Aortic smooth muscle cell (primary cell): ENCODE results near the gene ARL3. TPM values are rescaled to one million over a fixed set of nuclear protein-coding genes. Genes with fewer than 3 reads are reported as not detected.

Source experiments
- total RNA-seq: library from RNA; depleted of rRNA; stranded (reverse); fragments of >200 nt; gene quantifications from 2 replicates; pipeline ENCODE4 v1.2.3, GENCODE V29; 2014

ARL3 gene, protein sequence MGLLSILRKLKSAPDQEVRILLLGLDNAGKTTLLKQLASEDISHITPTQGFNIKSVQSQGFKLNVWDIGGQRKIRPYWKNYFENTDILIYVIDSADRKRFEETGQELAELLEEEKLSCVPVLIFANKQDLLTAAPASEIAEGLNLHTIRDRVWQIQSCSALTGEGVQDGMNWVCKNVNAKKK
- 9.6 and 9.7 TPM in 2 replicates for total RNA-seq

DNA sequence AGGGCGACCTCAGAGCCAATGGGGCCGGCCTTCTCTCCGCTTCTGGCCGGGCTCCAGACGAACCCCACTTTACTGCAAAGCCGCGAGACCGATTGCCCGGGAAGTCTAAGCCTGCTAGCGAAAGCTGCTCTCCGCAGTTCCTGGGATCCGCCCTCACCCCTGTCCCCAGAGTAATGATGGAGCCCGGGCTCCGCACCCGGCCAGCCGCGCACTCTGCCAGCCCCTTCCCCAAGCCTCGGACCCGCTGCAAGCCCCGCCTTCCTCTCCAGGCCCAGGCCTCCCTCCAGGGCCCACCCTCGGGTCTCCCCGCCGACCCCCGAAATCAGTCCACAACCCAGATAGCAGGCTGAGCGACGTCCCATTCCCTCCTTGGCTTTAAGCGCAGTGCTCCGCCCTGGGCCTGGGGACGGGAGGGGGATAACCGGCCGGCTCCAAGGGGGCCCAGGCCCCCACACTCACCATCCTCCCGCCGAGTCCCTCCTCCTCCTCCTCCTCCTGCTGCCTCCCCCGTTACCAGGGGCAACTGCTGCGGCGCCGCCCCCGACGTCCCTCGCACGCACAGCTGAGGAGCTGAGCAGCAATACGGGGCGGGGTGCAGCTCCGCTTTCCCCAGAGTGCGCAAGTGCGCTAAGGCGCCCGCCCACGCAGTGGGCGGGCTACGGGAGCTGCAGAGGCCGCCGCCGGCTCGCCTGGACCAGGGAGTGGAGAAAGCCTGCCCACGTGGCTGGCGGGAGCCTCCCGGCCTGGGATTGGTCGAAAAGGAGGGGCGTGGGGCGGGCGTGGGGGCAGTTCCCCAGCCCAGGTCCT lies at the start of gene ARL3:
TSS of gene ARL3 (minus strand) at position 584 of the 807 bp plus-strand sequence. CDS start at position 462, 122 bp downstream.

DNA sequence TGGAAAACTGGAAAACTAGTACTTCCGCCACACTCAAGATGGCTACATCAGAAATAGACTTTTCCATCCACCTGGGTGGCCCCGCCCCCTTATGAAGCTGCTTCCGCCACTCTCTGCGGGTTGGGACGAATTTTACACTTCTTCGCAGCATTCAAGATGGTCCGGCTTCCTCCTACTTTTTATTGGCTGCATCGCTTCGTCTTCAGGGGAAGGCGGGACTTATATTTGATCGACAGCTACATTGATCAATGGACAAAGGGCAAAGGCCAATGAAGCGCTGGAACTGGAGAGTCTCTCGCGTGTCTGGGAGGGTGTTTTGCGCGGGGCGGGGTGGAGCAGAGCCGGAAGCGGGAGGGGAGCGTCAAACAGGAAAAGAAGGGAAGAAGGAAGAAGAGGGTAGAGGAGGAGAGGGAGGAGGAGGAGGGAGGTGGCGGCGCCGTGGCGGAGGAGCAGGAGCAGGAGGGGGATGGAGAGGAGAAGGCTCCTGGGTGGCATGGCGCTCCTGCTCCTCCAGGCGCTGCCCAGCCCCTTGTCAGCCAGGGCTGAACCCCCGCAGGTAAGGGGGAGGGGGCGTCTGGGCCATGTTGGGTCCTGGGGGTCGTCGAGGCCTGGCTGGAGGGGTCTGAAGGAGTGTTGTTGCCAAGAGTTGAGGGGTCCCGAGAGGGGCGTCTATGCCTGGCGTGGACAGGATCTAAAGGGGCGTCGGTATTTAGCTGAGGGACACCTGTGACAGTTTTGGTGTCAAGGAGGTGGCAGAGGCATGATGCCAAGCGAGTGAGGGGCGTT lies 29.6 kb upstream of the ARL3 start, which contains the start of gene WBP1L:
TSS of gene WBP1L (plus strand) at position 361 of the 786 bp plus-strand sequence. CDS start at position 467, 106 bp downstream.

DNA sequence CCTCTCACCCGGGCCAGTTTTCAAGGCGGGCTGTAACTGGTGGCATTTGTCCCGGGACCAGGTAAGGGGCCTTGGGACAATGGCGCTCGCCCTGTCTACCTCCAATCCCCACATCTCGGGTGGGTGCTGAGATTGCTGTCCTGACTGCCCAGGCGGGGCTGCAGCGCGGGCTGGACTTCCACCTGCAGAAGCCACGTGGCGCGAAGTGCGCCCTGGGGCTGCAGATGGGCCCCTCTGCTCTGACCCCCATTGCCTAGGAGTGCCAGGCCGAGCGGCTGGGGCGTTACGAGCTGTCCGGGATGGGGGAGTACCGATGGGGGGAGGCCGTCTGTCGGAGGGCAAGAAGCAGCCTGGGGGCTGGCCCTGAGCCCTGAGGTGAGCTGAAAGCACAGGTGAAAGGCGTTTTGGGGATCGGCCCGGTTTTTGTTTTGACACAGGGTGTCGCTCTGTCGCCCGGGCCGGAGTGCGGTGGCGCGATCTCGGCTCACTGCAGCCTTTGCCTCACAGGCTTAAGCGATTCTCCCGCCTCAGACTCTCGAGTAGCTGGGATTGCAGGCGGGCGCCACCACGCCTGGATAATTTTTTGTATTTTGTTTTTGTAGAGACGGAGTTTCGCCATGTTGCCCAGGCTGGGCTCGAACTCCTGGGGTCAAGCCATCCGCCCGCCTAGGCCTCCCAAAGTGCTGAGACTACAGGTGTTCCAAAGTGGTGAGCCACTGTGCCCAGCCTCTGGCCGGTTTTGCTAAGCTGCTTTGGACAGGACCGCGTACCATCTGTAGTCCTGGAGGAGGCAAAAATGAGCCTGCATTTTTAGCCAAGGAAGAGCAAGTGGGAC lies 641 bp upstream of the ARL3 start, which contains the start of gene SFXN2:
TSS of gene SFXN2 (plus strand) at position 16 of the 835 bp plus-strand sequence. CDS start 12,001 bp downstream, outside the sequence.

DNA sequence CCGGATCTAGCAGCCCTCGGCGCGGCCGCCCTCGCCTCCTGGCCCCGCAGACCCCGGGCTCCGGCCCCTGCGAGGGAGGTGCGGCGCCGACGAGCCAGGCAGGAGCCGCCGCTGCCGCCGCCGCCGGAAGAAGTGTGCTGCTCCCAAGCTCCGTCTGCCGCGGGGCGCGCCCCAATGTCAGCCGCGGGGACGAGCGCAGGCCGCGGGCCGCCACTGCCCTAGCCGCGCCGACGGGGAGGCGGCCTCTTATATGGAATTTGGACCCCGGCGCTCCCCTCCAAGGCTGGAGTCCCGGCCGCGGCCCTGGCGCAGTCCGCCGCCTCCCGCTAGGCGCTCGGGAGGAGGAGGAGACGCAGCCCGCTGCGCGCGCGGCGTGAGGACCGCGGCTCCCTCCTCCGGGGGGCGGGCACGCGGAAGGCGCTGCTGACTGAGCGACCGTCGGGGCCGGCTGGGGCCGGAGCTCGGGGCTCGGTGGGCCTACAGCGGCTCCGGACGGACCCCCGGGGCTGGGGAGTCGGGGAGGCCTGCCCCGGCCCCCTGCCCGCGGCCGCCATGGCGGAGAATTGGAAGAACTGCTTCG lies 70.0 kb downstream of the ARL3 start, which contains the start of gene TRIM8:
TSS of gene TRIM8 (plus strand) at position 414 of the 580 bp plus-strand sequence. CDS start at position 553, 139 bp downstream.

Other genes starting within 250 kb of the ARL3 start
- 146 and 170 TPM in 2 replicates for gene ACTR1A, start 211.7 kb downstream of the ARL3 start, total RNA-seq
- 1.6 and 2.9 TPM in 2 replicates for gene SUFU, start 210.4 kb downstream of the ARL3 start, total RNA-seq
- 70.0 and 95.4 TPM in 2 replicates for gene TRIM8, start 69.9 kb downstream of the ARL3 start, total RNA-seq
- 3.6 and 3.7 TPM in 2 replicates for gene SFXN2, start 239 bp upstream of the ARL3 start, total RNA-seq
- 63.5 and 63.8 TPM in 2 replicates for gene WBP1L, start 29.6 kb upstream of the ARL3 start, total RNA-seq
- not detected in 2 replicates for gene CYP17A1, start 123.0 kb upstream of the ARL3 start, total RNA-seq
- gene BORCS7, start 139.9 kb upstream of the ARL3 start, total RNA-seq = 11.5 and 13.6 TPM in 2 replicates
- gene AS3MT, start 155.1 kb upstream of the ARL3 start, total RNA-seq = 8.2 and 9.8 TPM in 2 replicates
- 5.5 and 7.2 TPM in 2 replicates for gene CNNM2, start 203.9 kb upstream of the ARL3 start, total RNA-seq